Astrocyte (in vitro differentiated cells and primary cell): Measurements from ENCODE around the gene RSAD1. TPM values are rescaled to one million over a fixed set of nuclear protein-coding genes. Genes with fewer than 3 reads are reported as not detected.

ENCODE experiments used
- DNase-seq: peaks from one replicate; pipeline ENCODE4 v3.0.0-alpha.2; 2010; ENCODE audit warnings: low read depth
- FAIRE-seq: peaks from 2 replicates; lab custom pipeline; 2011; peaks lifted over from hg19 to GRCh38; lab: Jason Lieb, UNC
- H2AFZ ChIP-seq: 2 replicates; pipeline ENCODE4 v1.6.0; 2012; ENCODE audit warnings: low read depth, low read length, inconsistent platforms
- H3K27ac ChIP-seq: 2 replicates; pipeline ENCODE4 v1.5.1; 2011; ENCODE audit warnings: low read depth, low read length, inconsistent platforms
- H3K27me3 ChIP-seq: 2 replicates; pipeline ENCODE4 v1.6.0; 2011; ENCODE audit warnings: low read length, inconsistent platforms; ENCODE audit not compliant: insufficient read depth
- H3K36me3 ChIP-seq: 2 replicates; pipeline ENCODE4 v1.5.1; 2011; ENCODE audit warnings: low read length, inconsistent platforms; ENCODE audit not compliant: insufficient read depth
- H3K4me1 ChIP-seq: 2 replicates; pipeline ENCODE4 v1.5.1; 2011; ENCODE audit warnings: low read length, inconsistent platforms; ENCODE audit not compliant: insufficient read depth
- H3K4me2 ChIP-seq: 2 replicates; pipeline ENCODE4 v1.6.0; 2012; ENCODE audit warnings: low read length, inconsistent platforms
- H3K4me3 ChIP-seq: 2 replicates; pipeline ENCODE4 v1.5.1; 2011; ENCODE audit warnings: low read depth, mild to moderate bottlenecking, low read length, inconsistent platforms; ENCODE audit not compliant: insufficient read depth
- H3K79me2 ChIP-seq: 2 replicates; pipeline ENCODE4 v1.6.0; 2012; ENCODE audit warnings: mild to moderate bottlenecking, low read length, inconsistent platforms; ENCODE audit not compliant: insufficient read depth
- H3K9ac ChIP-seq: 2 replicates; pipeline ENCODE4 v1.6.0; 2012; ENCODE audit warnings: mild to moderate bottlenecking, low read length, inconsistent platforms
- H3K9me3 ChIP-seq: 2 replicates; pipeline ENCODE4 v1.5.1; 2012; ENCODE audit warnings: low read depth, mild to moderate bottlenecking, low read length, inconsistent platforms; ENCODE audit not compliant: insufficient read depth
- H4K20me1 ChIP-seq: 2 replicates; pipeline ENCODE4 v1.6.0; 2012; ENCODE audit warnings: low read length, inconsistent platforms; ENCODE audit not compliant: insufficient read depth
- H3K27ac Mint-ChIP-seq: one replicate; pipeline ENCODE4 v1.8.0; 2021; ENCODE audit warnings: mild to moderate bottlenecking, mixed read lengths; ENCODE audit not compliant: unreplicated experiment
- H3K27me3 Mint-ChIP-seq: one replicate; pipeline ENCODE4 v1.8.0; 2021; ENCODE audit warnings: low read depth, mixed read lengths; ENCODE audit not compliant: unreplicated experiment
- H3K36me3 Mint-ChIP-seq: one replicate; pipeline ENCODE4 v1.8.0; 2021; ENCODE audit warnings: low read depth, mixed read lengths; ENCODE audit not compliant: unreplicated experiment
- H3K4me1 Mint-ChIP-seq: one replicate; pipeline ENCODE4 v1.8.0; 2021; ENCODE audit warnings: low read depth, mixed read lengths; ENCODE audit not compliant: unreplicated experiment
- H3K4me3 Mint-ChIP-seq: one replicate; pipeline ENCODE4 v1.8.0; 2021; ENCODE audit warnings: mild to moderate bottlenecking, moderate library complexity, mixed read lengths; ENCODE audit not compliant: unreplicated experiment
- H3K9me3 Mint-ChIP-seq: one replicate; pipeline ENCODE4 v1.8.0; 2021; ENCODE audit warnings: mild to moderate bottlenecking, mixed read lengths; ENCODE audit not compliant: unreplicated experiment
- CTCF ChIP-seq: IDR thresholded peaks from 2 replicates; pipeline ENCODE4 v1.5.1; 2011; ENCODE audit warnings: low read depth, mild to moderate bottlenecking, inconsistent platforms, low read length, moderate library complexity; ENCODE audit not compliant: insufficient read depth
- EZH2 ChIP-seq: IDR thresholded peaks from 2 replicates; pipeline ENCODE4 v1.6.1; 2012; ENCODE audit warnings: mild to moderate bottlenecking, low read length, inconsistent platforms; ENCODE audit not compliant: insufficient read depth
- total RNA-seq: library from RNA; stranded (reverse); gene quantifications from 2 replicates; pipeline ENCODE4 v1.2.1, GENCODE V29; 2021

Gene RSAD1
- total RNA-seq, 1 donor from 2014 or later: 18.8 TPM

DNA sequence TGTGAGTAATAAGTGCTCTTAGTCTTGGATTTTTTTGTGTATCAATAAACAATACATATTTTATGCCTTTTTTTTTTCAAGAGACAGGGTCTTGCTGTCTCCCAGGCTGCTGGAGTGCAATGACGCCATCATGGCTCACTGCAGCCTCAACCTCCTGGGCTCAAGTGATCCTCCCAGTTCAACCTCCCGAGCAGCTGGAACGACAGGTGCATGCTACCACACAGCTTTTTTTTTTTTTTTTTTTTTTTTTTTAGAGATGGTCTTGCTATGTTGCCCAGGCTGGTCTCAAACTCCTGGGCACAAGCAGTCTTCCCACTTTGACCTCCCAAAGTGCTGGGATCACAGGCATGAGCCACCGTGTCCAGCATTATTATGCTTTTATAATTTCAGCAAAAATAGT lies 39.7 kb upstream of the RSAD1 start:
- no peaks in the 10 kb centered on the region for H3K9me3 Mint-ChIP-seq
- Histone ChIP-seq H3K4me3 (no peak overlapping the region), H2AFZ (no peak overlapping the region), H3K36me3 (no peaks in the 10 kb centered on the region), H4K20me1 (no peaks in the 10 kb centered on the region), H3K4me1 (no peaks in the 10 kb centered on the region), H3K4me2 (no peak overlapping the region), H3K9me3 (no peaks in the 10 kb centered on the region), H3K79me2 (no peaks in the 10 kb centered on the region), H3K9ac (no peak overlapping the region), H3K27ac (no peak overlapping the region), H3K27me3 (no peaks in the 10 kb centered on the region)
- H3K4me3 Mint-ChIP-seq: no peak overlapping the region
- peaks cover 2% of the 10 kb centered on the region for H3K4me1 Mint-ChIP-seq
- peaks cover 1% of the 10 kb centered on the region for H3K36me3 Mint-ChIP-seq
- FAIRE-seq (no peak), DNase-seq (no peak)
- no peak for TF ChIP-seq CTCF
- TF ChIP-seq EZH2: no peak
- H3K27ac Mint-ChIP-seq: no peak overlapping the region
- no peaks in the 10 kb centered on the region for H3K27me3 Mint-ChIP-seq

- FAIRE-seq (no peak), DNase-seq (no peak)
- TF ChIP-seq CTCF (no peak), EZH2 (no peak)
- H4K20me1 ChIP-seq: no peaks in the 10 kb centered on the region
- H3K27me3 ChIP-seq: no peaks in the 10 kb centered on the region
- no peaks in the 10 kb centered on the region for H3K36me3 ChIP-seq
- H3K79me2 ChIP-seq: no peaks in the 10 kb centered on the region
- H3K4me2 ChIP-seq: no peak overlapping the region
- H3K4me1 ChIP-seq: no peaks in the 10 kb centered on the region
- Mint-ChIP-seq H3K36me3 (no peaks in the 10 kb centered on the region), H3K27me3 (no peaks in the 10 kb centered on the region), H3K4me3 (no peak overlapping the region), H3K4me1 (peaks cover 2% of the 10 kb centered on the region), H3K9me3 (no peaks in the 10 kb centered on the region), H3K27ac (no peak overlapping the region)
- no peak overlapping the region for H3K27ac ChIP-seq
- H3K9me3 ChIP-seq: no peaks in the 10 kb centered on the region
- no peak overlapping the region for H3K9ac ChIP-seq
- H2AFZ ChIP-seq: no peak overlapping the region
- no peak overlapping the region for H3K4me3 ChIP-seq
Observed at GRCh38 chr17:50440172-50440837, 38.4 kb upstream of the RSAD1 start.
